GM19099 (cell line): ENCODE results near the gene CEMIP2.

Experiments used
- POLR2A ChIP-seq: IDR thresholded peaks from 3 replicates; pipeline ENCODE4 v1.6.1; 2011; ENCODE audit warnings: low read depth; ENCODE audit not compliant: insufficient read length; ENCODE audit errors: extremely low read depth

The CEMIP2 gene

GRCh38 chr9:71781391-71781790, 13.1 kb upstream of the CEMIP2 start:
- no peak for TF ChIP-seq POLR2A

GRCh38 chr9:71780953-71781352, 12.6 kb upstream of the CEMIP2 start:
- TF ChIP-seq POLR2A, result no peak

GRCh38 chr9:71778085-71778484, 9.8 kb upstream of the CEMIP2 start:
- no peak for TF ChIP-seq POLR2A

GRCh38 chr9:71774920-71775319, 6.6 kb upstream of the CEMIP2 start:
- no peak for TF ChIP-seq POLR2A

GRCh38 chr9:71772726-71773125, 4.4 kb upstream of the CEMIP2 start:
- TF ChIP-seq POLR2A, result no peak

GRCh38 chr9:71770170-71770569, 1.9 kb upstream of the CEMIP2 start:
- no peak for TF ChIP-seq POLR2A

GRCh38 chr9:71769175-71770161, 1.2 kb upstream of the CEMIP2 start:
- TF ChIP-seq POLR2A, result no peak

- no peak for TF ChIP-seq POLR2A
These were observed 464 bp downstream of the CEMIP2 start for GRCh38 chr9:71767776-71768321.

GRCh38 chr9:71767163-71767775, 1.0 kb downstream of the CEMIP2 start:
- no peak for TF ChIP-seq POLR2A

GRCh38 chr9:71766663-71767062, 1.6 kb downstream of the CEMIP2 start:
- no peak for TF ChIP-seq POLR2A

- TF ChIP-seq POLR2A, result no peak
These were observed 2.6 kb downstream of the CEMIP2 start for GRCh38 chr9:71765693-71766092.

GRCh38 chr9:71764891-71765290, 3.4 kb downstream of the CEMIP2 start:
- TF ChIP-seq POLR2A, result no peak

- TF ChIP-seq POLR2A, result no peak
These were observed 3.9 kb downstream of the CEMIP2 start for GRCh38 chr9:71764463-71764862.

- no peak for TF ChIP-seq POLR2A
These were observed 4.5 kb downstream of the CEMIP2 start for GRCh38 chr9:71763832-71764231.

GRCh38 chr9:71762900-71763653, 5.2 kb downstream of the CEMIP2 start:
- no peak for TF ChIP-seq POLR2A

GRCh38 chr9:71761938-71762353, 6.4 kb downstream of the CEMIP2 start:
- TF ChIP-seq POLR2A, result no peak

- TF ChIP-seq POLR2A, result no peak
These were observed 7.4 kb downstream of the CEMIP2 start for GRCh38 chr9:71760901-71761300.
